Measurements from ENCODE around the gene UCHL1.
"Not testable (repeated sequence)": the region's sequence is repeated elsewhere in the genome, so short reads cannot be mapped to it uniquely, and the experiment has no call there.

Gene UCHL1

DNA sequence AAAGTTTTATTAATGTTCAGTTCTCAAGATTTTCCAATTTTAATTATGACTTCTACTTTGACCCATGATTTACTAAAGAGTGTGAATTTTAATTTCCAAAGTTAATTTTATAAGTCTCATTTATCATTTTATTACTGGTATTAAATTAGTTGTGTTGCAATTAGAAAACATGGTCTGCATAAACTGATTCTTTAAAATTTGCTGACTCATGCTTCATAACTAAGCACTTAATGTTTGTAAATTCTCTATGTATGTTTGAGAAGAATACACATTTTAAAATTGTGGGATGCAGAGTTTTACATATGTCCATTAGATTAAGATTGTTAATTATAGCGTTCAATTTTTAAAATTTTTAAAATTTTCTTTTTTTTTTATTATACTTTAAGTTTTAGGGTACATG is 20.2 kb upstream of the UCHL1 start:
- no peak for DNase-seq (ENCODE audit: low read depth)

DNA sequence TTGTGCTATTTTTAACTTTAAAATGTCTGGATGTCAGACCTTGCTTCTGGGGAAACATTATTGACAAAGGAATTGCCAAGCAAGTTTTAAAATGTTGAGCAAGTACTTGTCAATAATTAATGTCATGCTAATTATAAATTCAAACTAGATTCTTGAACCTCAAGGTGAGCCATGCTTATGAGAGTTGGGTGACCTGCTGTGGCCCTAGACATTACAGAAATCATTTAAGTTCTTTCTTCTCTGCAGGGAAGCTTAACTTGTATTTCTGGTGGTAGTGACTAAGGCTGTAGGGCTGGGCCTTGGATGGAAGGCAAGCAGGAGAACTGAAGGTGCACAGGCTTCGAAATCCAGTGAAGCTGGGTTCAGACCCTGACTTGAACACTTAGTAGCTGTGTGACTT is 14.8 kb upstream of the UCHL1 start:
- DNase-seq (ENCODE audit: low read depth): no peak

DNA sequence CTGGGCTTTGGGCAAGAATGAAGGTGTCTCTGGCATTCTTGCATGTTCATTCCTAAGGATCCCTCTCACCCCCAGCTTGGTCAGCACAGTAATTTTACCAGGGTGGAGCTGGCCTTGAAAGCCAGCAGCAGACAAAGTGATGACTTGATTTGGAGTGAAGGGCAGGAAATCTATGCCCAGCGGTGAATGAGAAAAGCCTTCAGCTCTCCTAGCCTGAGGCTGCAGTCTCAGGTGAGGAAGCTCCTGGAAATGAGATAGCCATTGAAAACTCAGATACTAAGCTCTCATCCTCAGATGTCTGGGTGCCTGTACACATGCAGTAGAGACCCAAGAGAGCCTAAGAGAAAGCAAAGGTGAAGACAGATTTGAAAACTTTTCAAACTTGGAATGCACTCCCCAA is 10.7 kb upstream of the UCHL1 start:
- no peak for DNase-seq (ENCODE audit: low read depth)

DNA sequence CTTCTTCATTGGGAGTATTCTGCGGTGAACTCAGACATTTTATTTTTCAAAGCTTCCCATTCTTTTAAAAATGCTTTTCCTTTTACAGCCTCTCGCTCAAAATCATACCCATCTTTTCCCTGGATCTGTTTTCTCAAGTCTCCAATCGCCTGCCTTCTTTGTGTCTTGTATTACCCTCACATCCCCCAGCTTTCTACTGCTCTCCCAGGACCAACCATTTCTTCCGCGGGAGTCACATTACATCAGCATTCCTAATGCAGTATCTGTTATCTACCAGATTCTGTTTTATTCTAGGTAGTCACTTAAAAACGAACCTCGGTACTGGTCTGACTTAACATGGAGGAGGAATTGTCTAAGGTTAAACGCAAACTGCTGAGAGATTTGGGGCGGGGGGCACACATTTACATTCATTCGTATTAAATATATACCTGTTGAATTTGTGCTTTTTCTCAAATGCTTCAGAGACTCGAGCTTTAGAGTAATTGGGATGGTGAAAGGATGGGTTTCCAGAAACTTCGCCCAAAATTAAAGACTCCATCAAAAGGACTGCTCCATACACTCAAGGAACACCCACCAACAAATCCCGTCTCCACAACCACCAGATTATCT is 493 bp upstream of the UCHL1 start:
- DNase-seq (ENCODE audit: low read depth): peak; percentile 41

DNA sequence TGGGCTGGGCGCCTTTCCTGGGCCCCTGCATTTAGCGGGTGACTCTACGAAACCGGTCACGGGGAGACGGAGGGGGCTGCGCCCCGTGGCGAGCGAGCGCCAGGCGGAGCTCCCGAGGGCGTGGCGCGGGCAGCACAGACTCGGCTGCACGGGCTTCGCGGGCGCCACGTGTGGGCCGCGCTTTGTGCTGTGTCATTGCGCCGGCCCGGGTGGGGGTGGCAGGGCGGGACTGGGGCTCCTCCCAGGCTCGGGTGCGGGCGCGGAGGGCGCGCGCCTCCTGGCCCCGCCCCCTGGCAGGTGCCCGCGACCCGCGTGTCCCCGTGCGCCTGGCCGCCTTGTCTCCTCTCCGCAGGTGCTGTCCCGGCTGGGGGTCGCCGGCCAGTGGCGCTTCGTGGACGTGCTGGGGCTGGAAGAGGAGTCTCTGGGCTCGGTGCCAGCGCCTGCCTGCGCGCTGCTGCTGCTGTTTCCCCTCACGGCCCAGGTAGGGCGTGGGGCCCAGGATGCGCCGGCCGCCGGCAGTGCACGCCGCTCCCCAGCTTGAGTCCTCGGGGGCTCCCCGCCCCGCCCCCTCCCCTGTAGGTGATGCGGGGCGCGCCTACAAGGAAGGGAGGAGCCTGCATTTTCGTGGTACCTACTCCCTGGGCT is 651 bp downstream of the UCHL1 start:
- peak; percentile 68 for DNase-seq (ENCODE audit: low read depth)

DNA sequence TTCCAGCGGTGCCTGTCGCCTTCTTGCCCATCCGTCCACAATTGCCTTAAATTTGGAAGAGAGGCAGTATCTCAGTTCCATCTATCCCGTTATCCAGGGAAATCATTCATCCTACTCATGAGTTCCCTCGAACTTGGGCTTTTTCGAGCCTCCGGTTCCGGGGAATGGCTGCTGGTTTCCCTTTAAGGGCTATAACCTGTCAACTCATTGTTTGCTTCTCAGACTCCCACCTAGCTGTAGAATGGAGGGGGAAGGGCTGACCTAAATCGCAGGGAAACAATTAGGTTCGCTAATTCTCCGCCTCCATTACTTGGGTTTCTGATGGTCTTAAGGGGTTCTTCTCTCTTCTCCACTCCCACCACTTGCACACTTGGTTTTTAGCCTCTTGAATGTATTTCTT is 1.2 kb downstream of the UCHL1 start:
- DNase-seq (ENCODE audit: low read depth): no peak

DNA sequence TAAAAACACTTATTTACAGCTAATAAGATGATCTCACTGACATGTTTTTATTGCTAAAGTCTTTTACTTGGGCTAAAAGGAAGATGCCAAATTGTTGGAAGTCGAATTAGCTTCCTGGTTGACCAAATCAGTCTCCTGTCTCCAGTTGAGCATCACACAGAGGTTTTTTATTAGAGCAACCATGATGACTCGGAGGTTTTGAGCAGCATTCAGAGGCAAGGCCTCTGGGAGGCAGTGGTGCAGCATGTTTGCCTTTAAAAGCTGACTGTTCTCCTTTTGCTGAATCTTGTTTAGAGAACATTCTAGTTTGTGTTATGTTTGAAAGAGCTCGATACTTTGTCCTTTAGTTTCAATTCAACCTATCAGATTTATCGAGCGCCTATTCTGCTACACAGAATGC is 2.1 kb downstream of the UCHL1 start:
- peak; percentile 70 for DNase-seq (ENCODE audit: low read depth)

DNA sequence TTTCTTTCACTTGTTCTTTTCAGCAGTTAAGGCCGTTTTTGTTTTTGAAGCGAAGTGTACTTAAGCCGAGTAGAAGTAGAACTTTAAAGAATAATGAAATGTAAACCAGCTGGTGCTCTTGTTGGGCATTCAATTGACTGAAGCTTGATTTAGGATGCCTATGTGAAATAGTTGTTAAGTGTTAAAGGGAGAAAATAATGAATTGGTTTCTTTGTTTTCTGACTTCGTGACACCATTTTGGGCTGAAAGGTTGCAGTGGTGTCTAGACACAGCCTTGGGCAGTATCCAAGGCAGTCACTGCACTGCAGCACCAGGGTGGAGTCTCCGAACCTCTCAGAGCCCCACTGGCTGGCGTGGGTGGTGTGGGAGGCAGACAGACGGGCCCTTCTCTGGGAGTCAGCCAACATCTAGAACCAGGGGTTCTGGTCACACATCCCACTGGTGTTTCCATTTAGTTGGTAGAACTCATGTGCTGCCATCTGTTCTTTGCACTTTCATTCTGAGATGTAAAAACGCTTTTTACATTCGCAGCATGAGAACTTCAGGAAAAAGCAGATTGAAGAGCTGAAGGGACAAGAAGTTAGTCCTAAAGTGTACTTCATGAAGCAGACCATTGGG is 3.5 kb downstream of the UCHL1 start:
- no peak for DNase-seq (ENCODE audit: low read depth)

DNA sequence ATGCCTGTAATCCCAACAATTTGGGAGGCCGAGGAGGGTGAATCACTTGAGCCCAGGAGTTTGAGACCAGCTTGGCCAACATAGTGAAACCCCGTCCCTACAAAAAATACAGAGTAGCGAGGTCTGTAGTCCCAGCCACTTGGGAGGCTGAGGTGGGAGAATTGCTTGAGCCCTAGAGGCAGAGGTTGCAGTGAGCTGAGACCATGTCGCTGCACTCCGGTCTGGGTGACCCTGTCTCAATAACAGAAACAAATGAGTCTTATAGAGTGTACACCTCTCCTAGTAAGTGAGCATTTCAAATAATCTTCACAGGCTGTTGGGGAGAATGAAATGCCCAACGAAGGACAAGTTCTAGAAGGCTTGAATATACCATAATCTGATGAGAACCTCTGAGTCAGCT is 5.5 kb downstream of the UCHL1 start:
- no peak for DNase-seq (ENCODE audit: low read depth)

DNA sequence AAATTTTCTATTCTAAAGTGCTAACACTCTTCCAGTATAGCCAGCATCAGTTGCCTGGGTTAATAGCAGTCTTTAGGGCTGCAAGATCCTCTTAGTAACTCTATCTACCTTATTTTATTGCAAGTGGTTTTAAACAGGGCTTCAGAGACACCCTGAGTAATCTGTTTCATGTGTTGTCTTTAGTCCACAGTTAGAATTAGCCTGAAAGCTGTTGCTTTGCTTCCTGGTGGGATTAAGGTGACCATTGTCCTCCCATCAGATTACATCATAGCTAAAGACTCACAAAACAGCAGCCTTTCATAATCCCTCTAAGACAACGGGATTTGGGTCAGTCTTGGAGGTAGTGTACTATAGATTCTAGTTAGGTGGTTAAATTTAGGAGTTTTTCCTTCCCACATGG is 7.5 kb downstream of the UCHL1 start:
- no peak for DNase-seq (ENCODE audit: low read depth)

DNA sequence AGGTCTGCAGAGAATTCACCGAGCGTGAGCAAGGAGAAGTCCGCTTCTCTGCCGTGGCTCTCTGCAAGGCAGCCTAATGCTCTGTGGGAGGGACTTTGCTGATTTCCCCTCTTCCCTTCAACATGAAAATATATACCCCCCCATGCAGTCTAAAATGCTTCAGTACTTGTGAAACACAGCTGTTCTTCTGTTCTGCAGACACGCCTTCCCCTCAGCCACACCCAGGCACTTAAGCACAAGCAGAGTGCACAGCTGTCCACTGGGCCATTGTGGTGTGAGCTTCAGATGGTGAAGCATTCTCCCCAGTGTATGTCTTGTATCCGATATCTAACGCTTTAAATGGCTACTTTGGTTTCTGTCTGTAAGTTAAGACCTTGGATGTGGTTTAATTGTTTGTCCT is 11.3 kb downstream of the UCHL1 start:
- DNase-seq (ENCODE audit: low read depth): no peak

DNA sequence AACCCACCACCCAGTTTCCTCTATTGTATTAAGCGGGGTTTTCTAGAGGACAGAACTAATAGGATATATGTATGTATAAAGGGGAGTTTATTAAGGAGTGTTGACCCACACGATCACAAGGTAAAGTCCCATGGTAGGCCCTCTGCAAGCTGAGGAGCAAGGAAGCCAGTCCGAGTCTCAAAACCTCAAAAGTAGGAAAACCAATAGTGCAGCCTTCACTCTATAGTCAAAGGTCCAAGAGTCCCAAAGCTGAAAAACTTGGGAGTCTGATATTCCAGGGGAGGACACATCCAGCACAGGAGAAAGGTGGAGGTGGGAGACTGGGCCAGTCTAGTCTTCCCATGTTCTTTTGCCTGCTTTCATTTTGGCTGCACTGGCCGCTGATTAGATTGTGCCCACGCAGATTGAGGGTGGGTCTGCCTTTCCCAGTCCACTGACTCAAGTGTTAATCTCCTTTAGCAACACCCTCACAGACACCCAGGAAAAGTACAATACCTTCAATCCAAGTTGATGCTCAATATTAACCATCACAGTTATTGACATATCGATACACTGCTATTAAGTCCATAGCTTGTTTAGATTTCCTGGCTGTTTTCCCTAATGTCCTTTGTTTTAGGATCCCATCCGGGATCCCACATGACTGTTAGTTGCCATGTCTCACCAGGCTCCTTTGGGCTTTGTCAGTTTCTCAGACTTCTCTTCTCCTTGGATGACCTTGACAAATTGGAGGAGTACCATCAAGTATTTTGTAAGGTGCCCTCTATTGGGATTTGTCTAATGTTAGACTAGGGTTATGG is 12.2 kb downstream of the UCHL1 start:
- no peak for DNase-seq (ENCODE audit: low read depth)

DNA sequence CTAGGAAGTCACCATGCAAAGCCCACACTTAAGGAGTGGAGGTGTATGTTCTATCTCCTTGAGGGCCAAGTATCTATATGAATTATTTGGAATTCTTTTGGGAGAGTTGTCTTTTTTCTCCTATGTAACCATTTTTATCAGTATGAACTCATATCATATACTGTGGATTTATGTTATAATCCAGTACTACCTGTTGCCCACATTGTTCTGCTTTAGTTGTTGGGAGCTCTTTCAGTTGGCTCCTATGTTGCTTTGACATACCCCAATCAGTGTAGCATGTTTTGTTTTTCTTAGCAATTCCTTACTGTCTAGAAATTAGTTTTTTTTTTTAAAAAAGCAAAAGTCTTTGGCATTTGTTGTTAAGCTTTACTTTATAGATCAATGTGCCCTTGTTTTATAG is 13.0 kb downstream of the UCHL1 start:
- no peak for DNase-seq (ENCODE audit: low read depth)

DNA sequence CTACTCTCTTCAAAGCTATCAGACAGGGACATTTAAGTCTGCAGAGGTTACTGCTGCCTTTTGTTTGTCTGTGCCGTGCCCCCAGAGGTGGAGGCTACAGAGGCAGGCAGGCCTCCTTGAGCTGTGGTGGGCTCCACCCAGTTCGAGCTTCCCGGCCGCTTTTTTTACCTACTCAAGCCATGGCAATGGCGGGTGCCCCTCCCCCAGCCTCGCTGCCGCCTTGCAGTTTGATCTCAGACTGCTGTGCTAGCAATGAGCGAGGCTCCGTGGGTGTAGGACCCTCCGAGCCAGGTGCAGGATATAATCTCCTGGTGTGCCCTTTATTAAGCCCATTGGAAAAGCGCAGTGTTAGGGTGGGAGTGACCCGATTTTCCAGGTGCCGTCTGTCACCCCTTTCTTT is 19.2 kb downstream of the UCHL1 start:
- DNase-seq (ENCODE audit: low read depth): not testable (repeated sequence)

DNA sequence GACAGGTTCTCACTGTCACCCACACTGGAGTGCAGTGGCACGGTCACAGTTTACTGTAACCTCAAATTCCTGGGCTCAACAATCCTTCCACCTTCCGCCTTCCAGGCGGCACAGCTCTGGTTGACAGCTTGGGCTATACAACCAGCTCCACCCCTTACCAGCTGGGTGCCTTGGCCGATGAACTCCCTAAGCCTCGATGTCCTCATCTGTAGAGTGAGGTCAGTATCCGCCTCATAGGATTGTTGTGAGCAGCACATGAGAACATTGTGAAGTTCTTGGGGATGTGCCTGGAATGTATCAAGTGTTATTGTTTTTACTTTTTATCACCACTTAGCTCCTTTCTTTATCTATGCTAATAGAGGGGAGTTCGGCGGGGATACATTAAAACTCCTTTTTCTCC is 23.3 kb downstream of the UCHL1 start:
- DNase-seq (ENCODE audit: low read depth): no peak

DNA sequence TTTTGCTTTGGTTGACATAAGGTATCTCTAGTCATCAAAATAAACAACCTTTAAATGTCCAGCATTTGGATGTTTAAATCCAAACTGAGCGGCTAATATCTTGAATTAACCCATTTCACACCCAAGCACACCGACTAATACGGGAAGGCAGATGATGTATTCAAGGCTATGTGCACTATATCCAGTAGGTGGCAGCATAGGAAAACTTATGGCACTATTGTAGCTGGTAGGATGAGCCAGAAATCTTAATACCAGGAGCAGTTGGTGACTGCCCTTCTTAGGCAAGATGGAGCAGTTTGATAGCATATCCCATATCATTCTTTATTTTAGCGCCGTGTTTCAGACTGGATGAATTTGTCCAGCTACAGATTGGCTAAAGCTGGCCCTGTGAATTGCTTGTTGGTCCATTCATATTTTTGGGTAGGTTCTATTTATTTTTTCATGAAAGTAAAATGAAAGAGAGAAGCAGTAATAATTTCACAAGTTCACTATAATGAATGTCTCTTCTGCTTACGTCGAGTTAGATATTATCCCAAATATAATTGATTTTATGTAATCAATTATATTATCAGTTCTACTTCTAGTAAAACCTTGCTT is 24.4 kb downstream of the UCHL1 start:
- peak; percentile 82 for DNase-seq (ENCODE audit: low read depth)

DNA sequence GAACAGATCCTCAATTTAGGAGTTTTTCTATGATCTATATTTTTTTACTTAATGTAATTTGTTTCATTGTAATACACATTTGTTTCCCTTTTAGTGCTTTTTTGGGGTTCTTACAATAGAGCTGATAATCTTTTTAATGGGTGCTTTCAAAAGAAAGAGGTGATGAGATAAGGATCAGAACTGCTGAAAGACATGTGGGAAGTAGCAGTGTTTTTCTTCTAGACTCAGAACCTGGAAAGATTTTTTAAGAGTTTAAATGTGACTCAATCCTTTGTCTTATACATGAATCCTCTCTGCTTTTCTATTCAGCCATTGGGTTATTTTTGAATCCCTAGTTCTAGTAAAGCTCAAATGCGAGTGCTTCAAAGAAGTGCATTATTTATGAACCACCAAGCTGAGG is 25.6 kb downstream of the UCHL1 start:
- DNase-seq (ENCODE audit: low read depth): no peak

DNA sequence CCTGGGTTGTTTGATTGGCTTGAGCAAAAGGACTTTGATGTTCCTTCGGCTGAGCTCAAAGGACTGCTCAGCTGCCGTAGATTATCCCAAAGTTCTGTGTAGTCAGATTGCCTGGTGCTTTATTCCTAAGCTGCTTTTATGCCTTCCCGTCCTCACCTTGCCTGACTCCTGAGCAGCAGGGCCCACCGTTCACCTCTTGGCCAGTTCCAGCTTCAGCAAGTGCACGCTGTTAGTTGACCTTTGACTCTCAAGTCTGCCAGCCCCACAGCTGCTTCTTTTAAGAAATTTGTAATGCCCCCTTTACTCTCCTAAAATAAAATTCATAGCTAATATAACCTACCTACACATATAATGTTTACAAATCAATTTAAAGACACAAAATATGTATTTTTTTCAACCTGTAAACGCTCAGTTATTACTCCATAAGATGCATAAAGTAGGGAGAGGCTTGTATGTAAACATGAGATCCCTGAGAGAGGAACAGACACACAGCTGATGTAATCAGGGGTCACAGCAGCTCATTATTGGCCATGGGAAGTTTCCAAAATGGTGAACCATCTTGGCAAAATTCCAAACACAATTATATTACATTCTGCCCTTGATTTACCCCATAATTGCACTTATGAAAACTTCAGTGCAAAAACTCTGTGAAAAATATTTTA is 28.6 kb downstream of the UCHL1 start:
- DNase-seq (ENCODE audit: low read depth): no peak

DNA sequence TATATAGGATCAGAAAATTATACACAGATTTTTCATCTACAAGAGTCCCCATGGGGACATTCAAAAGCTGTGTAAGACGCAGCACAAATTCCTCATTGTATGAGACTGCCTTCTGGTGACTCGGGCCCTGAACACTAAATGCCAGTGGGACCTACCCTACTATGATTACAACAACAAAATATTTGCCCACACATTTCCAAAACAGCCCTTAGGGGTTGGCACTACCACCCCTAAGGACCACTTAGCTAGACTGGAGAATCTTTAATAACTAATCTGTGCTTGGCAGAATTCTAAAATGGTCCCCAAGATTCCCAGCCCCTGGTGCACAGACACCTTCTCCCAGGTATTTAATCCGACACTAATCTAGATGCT is 29.1 kb downstream of the UCHL1 start:
- DNase-seq (ENCODE audit: low read depth): no peak

DNA sequence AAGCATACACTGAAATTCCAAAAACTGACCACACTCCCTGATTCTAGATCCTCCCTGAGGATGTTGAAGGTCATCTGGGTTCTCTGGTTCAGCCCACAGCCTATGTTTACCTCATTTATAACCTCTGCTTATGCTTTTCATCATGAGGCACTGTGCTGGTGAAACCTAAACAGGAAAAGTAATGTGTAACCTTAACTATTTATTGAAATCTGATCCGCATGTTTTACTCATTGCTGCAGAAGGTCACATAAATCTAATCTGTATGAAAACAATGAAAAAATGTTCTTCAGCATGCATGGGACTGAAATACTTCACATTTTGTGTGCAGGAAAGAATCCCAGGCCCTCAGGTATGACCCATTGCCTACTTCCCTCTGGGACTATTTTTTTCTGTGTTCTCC is 30.3 kb downstream of the UCHL1 start:
- peak; percentile 36 for DNase-seq (ENCODE audit: low read depth)

DNA sequence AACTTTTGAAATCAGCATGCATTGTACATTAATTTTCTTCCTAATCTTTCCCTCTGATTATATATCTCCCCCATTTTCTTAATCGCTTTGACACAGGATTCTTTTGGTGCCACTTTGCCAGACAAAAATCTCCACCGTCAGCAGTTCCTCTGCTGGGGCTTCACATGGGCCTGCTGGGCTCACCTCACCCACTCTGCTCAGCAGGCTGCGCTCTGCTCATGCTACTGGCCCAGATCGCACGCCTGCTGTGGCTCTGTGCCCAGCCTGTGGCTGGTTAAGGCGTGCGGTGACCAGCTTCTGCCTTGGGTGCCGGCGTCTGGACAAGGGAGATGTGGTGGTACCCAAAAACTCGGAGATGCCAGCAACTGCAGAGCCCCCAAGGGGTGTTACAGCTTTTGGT is 31.1 kb downstream of the UCHL1 start:
- DNase-seq (ENCODE audit: low read depth): no peak

DNA sequence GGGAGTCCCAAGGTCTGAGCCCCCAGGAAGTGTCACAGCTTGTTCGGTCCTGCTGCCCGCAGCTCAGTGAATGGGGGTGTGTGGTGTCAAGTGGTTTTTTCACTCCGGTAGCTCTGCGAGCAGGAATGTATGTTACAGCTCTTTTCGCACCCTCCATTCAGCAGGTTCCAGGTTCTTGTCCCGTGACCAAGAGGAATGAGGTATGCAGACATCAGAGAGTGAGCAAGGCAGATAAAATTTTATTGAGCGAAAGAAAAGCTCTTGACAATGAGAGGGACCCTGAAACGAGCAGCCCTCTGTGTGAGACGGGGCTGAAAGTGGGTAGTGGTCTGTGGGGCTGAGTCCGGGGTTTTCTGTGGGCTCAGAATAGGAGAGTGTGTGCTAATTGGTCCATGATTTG is 31.5 kb downstream of the UCHL1 start:
- DNase-seq (ENCODE audit: low read depth): no peak

Measured in ELR (cell line).